Liver (tissue), 9 donors: ENCODE measurements around the gene CDH4. TPM values are rescaled to one million over a fixed set of nuclear protein-coding genes. Genes with fewer than 3 reads are reported as not detected.

Source experiments
- DNase-seq: peaks from one replicate; pipeline ENCODE4 v3.0.0-alpha.2; 2017; ENCODE audit warnings: low spot score
- H3K27ac ChIP-seq, 2 donors: one replicate each; pipeline ENCODE4 v1.7.0; 2013; ENCODE audit warnings: inconsistent platforms in 2 of 2, low read length in 2 of 2, control low read depth in 1 of 2, low read depth in 1 of 2, mild to moderate bottlenecking in 1 of 2
- H3K27me3 ChIP-seq, 4 donors: one replicate each; pipeline versions ENCODE4 v1.6.1 to v1.7.0; 2013; ENCODE audit warnings: low read length in 3 of 4, inconsistent platforms in 1 of 4, mild to moderate bottlenecking in 1 of 4, moderate library complexity in 1 of 4; ENCODE audit not compliant: control insufficient read depth in 4 of 4, insufficient read depth in 4 of 4
- H3K36me3 ChIP-seq, 4 donors: one replicate each; pipeline versions ENCODE4 v1.6.1 to v1.7.0; 2013; ENCODE audit warnings: low read length in 3 of 4, mild to moderate bottlenecking in 3 of 4, low read depth in 1 of 4, moderate library complexity in 1 of 4; ENCODE audit not compliant: control insufficient read depth in 4 of 4, insufficient read depth in 3 of 4
- H3K4me1 ChIP-seq, 4 donors: one replicate each; pipeline versions ENCODE4 v1.6.1 to v1.7.0; 2013; ENCODE audit warnings: low read length in 3 of 4, mild to moderate bottlenecking in 3 of 4, moderate library complexity in 1 of 4; ENCODE audit not compliant: control insufficient read depth in 4 of 4, insufficient read depth in 4 of 4
- H3K4me3 ChIP-seq, 3 donors: one replicate each; pipeline versions ENCODE4 v1.6.1 to v1.7.0; 2013; ENCODE audit warnings: low read length in 3 of 3, control low read depth in 1 of 3, low read depth in 1 of 3, mild to moderate bottlenecking in 1 of 3
- H3K9ac ChIP-seq, 2 donors: one replicate each; pipeline ENCODE4 v1.7.0; 2013; ENCODE audit warnings: low read length in 2 of 2, mild to moderate bottlenecking in 2 of 2, moderate library complexity in 2 of 2, control low read depth in 1 of 2, low read depth in 1 of 2
- H3K9me3 ChIP-seq, 4 donors: one replicate each; pipeline versions ENCODE4 v1.6.1 to v1.7.0; 2013; ENCODE audit warnings: low read length in 3 of 4; ENCODE audit not compliant: control insufficient read depth in 4 of 4
- ATF3 ChIP-seq: IDR thresholded peaks from 2 replicates; pipeline ENCODE4 v1.6.1; 2016; ENCODE audit warnings: antibody characterized with exemption
- EGR1 ChIP-seq, 2 donors: IDR thresholded peaks; 2 replicates each; pipeline ENCODE4 v1.6.1; 2016 to 2018; ENCODE audit warnings: antibody characterized with exemption in 2 of 2, low read depth in 2 of 2
- FOXA1 ChIP-seq: IDR thresholded peaks from 2 replicates; pipeline ENCODE4 v1.6.1; 2016; ENCODE audit warnings: antibody characterized with exemption
- FOXA2 ChIP-seq: IDR thresholded peaks from 2 replicates; pipeline ENCODE4 v1.6.1; 2016; ENCODE audit warnings: antibody characterized with exemption
- GABPA ChIP-seq, 2 donors: IDR thresholded peaks in 1 of 2; conservative IDR thresholded peaks in 1 of 2; 2 replicates each; pipeline ENCODE4 v1.6.1; 2016; ENCODE audit warnings: antibody characterized with exemption in 2 of 2, mild to moderate bottlenecking in 1 of 2, moderate library complexity in 1 of 2
- HNF4A ChIP-seq, 2 donors: conservative IDR thresholded peaks; 2 replicates each; pipeline ENCODE4 v1.6.1; 2016; ENCODE audit warnings: antibody characterized with exemption in 2 of 2, mild to moderate bottlenecking in 2 of 2
- HNF4G ChIP-seq: IDR thresholded peaks from 2 replicates; pipeline ENCODE4 v1.6.1; 2016; ENCODE audit warnings: antibody characterized with exemption
- JUND ChIP-seq, 2 donors: IDR thresholded peaks; 2 replicates each; pipeline ENCODE4 v1.6.1; 2016; ENCODE audit warnings: antibody characterized with exemption in 2 of 2
- MAX ChIP-seq: IDR thresholded peaks from 2 replicates; pipeline ENCODE4 v1.6.1; 2016; ENCODE audit warnings: antibody characterized with exemption
- NR2F2 ChIP-seq: IDR thresholded peaks from 2 replicates; pipeline ENCODE4 v1.6.1; 2016; ENCODE audit warnings: antibody characterized with exemption
- RAD21 ChIP-seq, 2 donors: IDR thresholded peaks; 2 replicates each; pipeline ENCODE4 v1.6.1; 2016; ENCODE audit warnings: antibody characterized with exemption in 2 of 2, mild to moderate bottlenecking in 2 of 2
- RXRA ChIP-seq, 2 donors: IDR thresholded peaks; 2 replicates each; pipeline ENCODE4 v1.6.1; 2017 to 2018; ENCODE audit warnings: antibody characterized with exemption in 2 of 2, mild to moderate bottlenecking in 1 of 2
- SP1 ChIP-seq: IDR thresholded peaks from 2 replicates; pipeline ENCODE4 v1.6.1; 2018; ENCODE audit warnings: antibody characterized with exemption, mild to moderate bottlenecking
- TAF1 ChIP-seq: conservative IDR thresholded peaks from 2 replicates; pipeline ENCODE4 v1.6.1; 2016; ENCODE audit warnings: antibody characterized with exemption, mild to moderate bottlenecking
- YY1 ChIP-seq: IDR thresholded peaks from 2 replicates; pipeline ENCODE4 v1.6.1; 2016; ENCODE audit warnings: antibody characterized with exemption, mild to moderate bottlenecking
- WGBS: extraction: QIAGEN DNeasy Blood & Tissue Kit; methylation state at CpG from one replicate; pipeline ENCODE4 v1.1.7; 2013; 5-methylcytosine and 5-hydroxymethylcytosine counted together
- polyA plus RNA-seq, 2 donors: library from polyadenylated mRNA; stranded (reverse) in 1 of 2; unstranded in 1 of 2; fragments of 200-250 nt in 1 of 2; fragments of >200 nt in 1 of 2; fragmentation: Nextera tagmentation in 1 of 2; extraction: Ambion mirVana in 1 of 2; gene quantifications; one replicate each; pipeline versions ENCODE4 v1.2.1 to v1.2.3, GENCODE V29; 2013 to 2015
- total RNA-seq, 2 donors: library from RNA; depleted of rRNA; stranded (reverse); fragments of >200 nt; gene quantifications; one replicate each; pipeline ENCODE4 v1.2.3, GENCODE V29; 2014
- TF ChIP-seq, protein P1 (sequence below): IDR thresholded peaks from 2 replicates; pipeline ENCODE4 v1.6.1; 2016; ENCODE audit warnings: antibody characterized with exemption, mild to moderate bottlenecking
- TF ChIP-seq, protein P2 (sequence below): IDR thresholded peaks from 2 replicates; pipeline ENCODE4 v1.6.1; 2016; ENCODE audit warnings: antibody characterized with exemption
- TF ChIP-seq, protein P3 (sequence below): fragments of 150-350 bp; IDR thresholded peaks from 2 replicates; pipeline ENCODE4 v1.5.1; 2017; ENCODE audit warnings: improper control_type of control experiment, low read depth, low read length; ENCODE audit not compliant: missing input control
- donor health status: healthy.
- donor health status: healthy.
- donor health status: healthy.
- donor health status: healthy.
- donor health status: healthy.

Gene CDH4
- total and polyA plus RNA-seq, 4 donors, result 0.03 to 0.25 (median 0.19) TPM; not detected in 1

DNA sequence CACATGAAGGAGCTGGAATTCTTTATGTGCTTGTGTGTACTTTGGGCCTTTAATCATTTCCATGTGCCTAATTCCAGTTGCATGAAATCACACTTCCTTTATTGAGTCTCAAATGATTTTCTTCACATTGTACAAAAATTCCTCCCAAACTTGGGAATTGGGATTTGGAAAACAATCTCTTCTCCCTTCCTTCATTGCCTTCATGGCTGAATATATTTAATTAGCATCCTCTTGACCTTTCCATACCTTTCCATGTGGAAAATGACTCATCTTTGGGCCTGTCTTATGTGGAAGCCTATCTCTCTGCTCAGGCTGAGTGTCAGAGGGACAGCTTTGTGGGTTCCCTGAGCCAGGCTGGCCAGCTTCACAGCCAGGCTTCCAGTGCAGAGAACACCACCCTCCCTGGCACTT, 33.0 kb upstream of the CDH4 start:
- no peaks in the 10 kb centered on the region for H3K9me3 ChIP-seq
- no peaks in the 10 kb centered on the region for H3K36me3 ChIP-seq
- H3K4me3 ChIP-seq, result no peak overlapping the region
- DNase-seq, result no peak
- peaks cover 0 to 5% (median 0%) of the 10 kb centered on the region in 4 donors for H3K27me3 ChIP-seq
- H3K9ac ChIP-seq, result no peak overlapping the region
- TF ChIP-seq GABPA (IDR thresholded peaks at IDR 0.05 in 1 of 2, conservative IDR thresholded peaks at IDR 0.05 in 1 of 2) (no peak), YY1 (no peak), RXRA (IDR thresholded peaks at IDR 0.05) (no peak), SP1 (no peak), FOXA1 (no peak), HNF4G (no peak), NR2F2 (no peak), EGR1 (IDR thresholded peaks at IDR 0.05; ENCODE audit: low read depth in 2 of 2) (no peak), TAF1 (no peak), RAD21 (IDR thresholded peaks at IDR 0.05) (no peak), FOXA2 (no peak), ATF3 (no peak)
- TF ChIP-seq, protein P1, sequence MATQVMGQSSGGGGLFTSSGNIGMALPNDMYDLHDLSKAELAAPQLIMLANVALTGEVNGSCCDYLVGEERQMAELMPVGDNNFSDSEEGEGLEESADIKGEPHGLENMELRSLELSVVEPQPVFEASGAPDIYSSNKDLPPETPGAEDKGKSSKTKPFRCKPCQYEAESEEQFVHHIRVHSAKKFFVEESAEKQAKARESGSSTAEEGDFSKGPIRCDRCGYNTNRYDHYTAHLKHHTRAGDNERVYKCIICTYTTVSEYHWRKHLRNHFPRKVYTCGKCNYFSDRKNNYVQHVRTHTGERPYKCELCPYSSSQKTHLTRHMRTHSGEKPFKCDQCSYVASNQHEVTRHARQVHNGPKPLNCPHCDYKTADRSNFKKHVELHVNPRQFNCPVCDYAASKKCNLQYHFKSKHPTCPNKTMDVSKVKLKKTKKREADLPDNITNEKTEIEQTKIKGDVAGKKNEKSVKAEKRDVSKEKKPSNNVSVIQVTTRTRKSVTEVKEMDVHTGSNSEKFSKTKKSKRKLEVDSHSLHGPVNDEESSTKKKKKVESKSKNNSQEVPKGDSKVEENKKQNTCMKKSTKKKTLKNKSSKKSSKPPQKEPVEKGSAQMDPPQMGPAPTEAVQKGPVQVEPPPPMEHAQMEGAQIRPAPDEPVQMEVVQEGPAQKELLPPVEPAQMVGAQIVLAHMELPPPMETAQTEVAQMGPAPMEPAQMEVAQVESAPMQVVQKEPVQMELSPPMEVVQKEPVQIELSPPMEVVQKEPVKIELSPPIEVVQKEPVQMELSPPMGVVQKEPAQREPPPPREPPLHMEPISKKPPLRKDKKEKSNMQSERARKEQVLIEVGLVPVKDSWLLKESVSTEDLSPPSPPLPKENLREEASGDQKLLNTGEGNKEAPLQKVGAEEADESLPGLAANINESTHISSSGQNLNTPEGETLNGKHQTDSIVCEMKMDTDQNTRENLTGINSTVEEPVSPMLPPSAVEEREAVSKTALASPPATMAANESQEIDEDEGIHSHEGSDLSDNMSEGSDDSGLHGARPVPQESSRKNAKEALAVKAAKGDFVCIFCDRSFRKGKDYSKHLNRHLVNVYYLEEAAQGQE, result no peak
- TF ChIP-seq, protein P2, sequence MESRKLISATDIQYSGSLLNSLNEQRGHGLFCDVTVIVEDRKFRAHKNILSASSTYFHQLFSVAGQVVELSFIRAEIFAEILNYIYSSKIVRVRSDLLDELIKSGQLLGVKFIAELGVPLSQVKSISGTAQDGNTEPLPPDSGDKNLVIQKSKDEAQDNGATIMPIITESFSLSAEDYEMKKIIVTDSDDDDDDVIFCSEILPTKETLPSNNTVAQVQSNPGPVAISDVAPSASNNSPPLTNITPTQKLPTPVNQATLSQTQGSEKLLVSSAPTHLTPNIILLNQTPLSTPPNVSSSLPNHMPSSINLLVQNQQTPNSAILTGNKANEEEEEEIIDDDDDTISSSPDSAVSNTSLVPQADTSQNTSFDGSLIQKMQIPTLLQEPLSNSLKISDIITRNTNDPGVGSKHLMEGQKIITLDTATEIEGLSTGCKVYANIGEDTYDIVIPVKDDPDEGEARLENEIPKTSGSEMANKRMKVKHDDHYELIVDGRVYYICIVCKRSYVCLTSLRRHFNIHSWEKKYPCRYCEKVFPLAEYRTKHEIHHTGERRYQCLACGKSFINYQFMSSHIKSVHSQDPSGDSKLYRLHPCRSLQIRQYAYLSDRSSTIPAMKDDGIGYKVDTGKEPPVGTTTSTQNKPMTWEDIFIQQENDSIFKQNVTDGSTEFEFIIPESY, result no peak
- no peak overlapping the region for H3K27ac ChIP-seq
- no peaks in the 10 kb centered on the region for H3K4me1 ChIP-seq

GRCh38 chr20:61220131-61220530, 31.9 kb upstream of the CDH4 start:
- TF ChIP-seq, protein P3, sequence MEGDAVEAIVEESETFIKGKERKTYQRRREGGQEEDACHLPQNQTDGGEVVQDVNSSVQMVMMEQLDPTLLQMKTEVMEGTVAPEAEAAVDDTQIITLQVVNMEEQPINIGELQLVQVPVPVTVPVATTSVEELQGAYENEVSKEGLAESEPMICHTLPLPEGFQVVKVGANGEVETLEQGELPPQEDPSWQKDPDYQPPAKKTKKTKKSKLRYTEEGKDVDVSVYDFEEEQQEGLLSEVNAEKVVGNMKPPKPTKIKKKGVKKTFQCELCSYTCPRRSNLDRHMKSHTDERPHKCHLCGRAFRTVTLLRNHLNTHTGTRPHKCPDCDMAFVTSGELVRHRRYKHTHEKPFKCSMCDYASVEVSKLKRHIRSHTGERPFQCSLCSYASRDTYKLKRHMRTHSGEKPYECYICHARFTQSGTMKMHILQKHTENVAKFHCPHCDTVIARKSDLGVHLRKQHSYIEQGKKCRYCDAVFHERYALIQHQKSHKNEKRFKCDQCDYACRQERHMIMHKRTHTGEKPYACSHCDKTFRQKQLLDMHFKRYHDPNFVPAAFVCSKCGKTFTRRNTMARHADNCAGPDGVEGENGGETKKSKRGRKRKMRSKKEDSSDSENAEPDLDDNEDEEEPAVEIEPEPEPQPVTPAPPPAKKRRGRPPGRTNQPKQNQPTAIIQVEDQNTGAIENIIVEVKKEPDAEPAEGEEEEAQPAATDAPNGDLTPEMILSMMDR, result no peak
- no peak for TF ChIP-seq FOXA2
- TF ChIP-seq HNF4G, result no peak
- no peak for TF ChIP-seq MAX
- TF ChIP-seq TAF1, result no peak
- TF ChIP-seq HNF4A (conservative IDR thresholded peaks at IDR 0.05), result no peak
- TF ChIP-seq GABPA (IDR thresholded peaks at IDR 0.05 in 1 of 2, conservative IDR thresholded peaks at IDR 0.05 in 1 of 2), result no peak
- TF ChIP-seq, protein P1, result no peak
- TF ChIP-seq RAD21 (IDR thresholded peaks at IDR 0.05), result no peak
- TF ChIP-seq SP1, result no peak
- no peak for TF ChIP-seq EGR1 (IDR thresholded peaks at IDR 0.05; ENCODE audit: low read depth in 2 of 2)
- no peak for TF ChIP-seq NR2F2
- no peak for TF ChIP-seq FOXA1
- TF ChIP-seq JUND (IDR thresholded peaks at IDR 0.05), result no peak
- H3K27me3 ChIP-seq, result peaks cover 0 to 5% (median 0%) of the 10 kb centered on the region in 4 donors
- no peak overlapping the region for H3K4me3 ChIP-seq
- no peak overlapping the region for H3K27ac ChIP-seq
- no peak overlapping the region for H3K9ac ChIP-seq
- H3K9me3 ChIP-seq, result no peaks in the 10 kb centered on the region
- 77% methylated on average over 4 of the region's 4 CpGs for WGBS
- no peaks in the 10 kb centered on the region for H3K36me3 ChIP-seq
- no peak for DNase-seq
- no peaks in the 10 kb centered on the region for H3K4me1 ChIP-seq
